CD4-positive, alpha-beta T cell treated with Interleukin-2 at 100 ng/mL for 4 hours (primary cell): ENCODE data around the gene NFATC2.

ENCODE experiments used
- DNase-seq: peaks from one replicate; pipeline ENCODE4 v3.0.0-alpha.2; 2020; ENCODE audit warnings: low spot score

The NFATC2 gene

DNA sequence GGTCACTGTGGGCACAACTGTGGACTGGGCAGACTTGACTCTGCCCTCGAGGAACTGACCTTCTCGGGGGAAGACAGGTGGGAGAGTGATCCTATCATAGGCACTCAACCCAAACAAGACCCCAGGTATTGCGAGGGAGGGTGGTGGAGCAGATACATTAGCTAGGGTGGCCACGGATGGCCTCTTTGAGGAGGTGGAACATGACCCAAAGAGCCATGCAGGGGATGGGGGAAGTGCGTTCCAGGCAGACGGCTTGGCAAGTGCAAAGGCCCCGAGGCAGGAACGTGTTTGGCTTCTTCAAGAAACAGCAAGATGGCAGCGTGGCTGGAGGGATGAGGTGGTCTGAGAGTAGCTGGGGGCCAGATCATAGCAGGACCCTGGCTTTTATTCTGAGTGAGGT lies 167.6 kb downstream of the NFATC2 start:
- no peak for DNase-seq

DNA sequence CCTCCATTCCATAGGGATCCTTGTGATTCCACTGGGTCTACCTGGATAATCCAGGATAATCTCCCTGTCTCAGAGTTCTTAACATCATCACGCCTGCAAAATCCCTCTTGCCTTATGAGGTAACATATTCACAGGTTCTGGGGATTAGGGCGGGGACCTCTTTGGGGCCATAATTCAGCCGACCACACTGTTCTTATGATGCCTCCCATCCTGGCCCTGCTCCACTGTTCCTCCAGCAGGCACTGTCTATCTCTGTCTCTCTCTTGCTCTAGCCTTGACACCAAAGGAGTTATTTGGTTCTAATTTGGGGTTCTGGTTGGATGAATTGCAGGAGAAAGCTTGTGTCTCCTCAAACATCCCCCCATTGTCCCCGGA lies 168.1 kb downstream of the NFATC2 start:
- DNase-seq = no peak

DNA sequence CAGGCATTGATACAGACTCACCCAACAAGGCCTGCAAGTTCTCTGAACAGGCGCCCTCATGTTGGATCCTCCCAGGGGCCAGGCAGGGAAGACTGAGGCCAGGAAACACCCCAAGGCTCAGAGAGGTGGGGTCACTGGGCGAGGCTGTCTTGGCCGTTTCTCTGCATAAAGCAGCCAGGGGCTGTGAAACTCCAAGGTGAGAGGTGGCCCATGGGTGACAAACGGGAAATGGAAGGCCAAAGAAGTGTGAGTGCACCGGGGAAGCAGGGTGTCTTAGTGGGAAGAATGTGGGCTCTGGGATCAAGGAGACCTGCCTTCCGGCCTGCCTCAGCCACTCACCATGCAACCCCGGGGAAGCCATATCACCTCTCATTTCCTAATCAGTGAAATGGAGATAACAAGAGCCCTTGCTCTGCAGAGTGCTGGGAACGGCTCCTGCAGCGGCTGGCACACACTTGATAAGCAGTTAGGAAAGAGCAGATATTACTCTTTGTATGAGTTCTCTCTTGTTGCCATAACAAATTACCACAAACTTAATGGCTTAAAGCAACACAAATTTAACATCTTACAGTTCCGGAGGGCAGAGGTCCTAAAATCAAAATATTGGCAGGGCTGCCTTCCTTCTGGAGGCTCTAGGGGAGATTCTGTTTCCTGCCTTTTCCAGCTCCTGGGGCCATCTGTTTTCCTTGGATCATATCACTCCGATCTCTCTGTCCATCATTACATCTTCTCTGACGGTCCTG lies 168.6 kb downstream of the NFATC2 start:
- DNase-seq = no peak

DNA sequence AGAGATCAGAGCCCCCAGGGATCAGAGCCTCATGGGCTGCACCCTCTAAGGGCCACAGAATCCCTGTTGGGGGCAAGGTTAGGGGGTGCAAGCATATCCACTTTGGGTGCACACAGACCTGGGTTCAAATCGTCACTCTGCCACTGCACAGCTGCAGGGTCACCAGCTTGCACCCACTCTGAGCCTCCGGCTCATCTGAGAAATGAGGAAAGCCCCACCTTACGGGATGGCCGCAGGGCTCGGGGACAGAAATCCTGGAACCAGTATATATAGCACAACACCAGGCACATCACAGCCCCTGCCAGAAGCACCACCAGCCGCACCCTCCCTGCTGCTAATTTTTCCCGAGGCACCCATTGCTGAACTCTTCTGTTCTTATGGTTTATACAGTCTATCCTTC lies 169.6 kb downstream of the NFATC2 start:
- DNase-seq = no peak

DNA sequence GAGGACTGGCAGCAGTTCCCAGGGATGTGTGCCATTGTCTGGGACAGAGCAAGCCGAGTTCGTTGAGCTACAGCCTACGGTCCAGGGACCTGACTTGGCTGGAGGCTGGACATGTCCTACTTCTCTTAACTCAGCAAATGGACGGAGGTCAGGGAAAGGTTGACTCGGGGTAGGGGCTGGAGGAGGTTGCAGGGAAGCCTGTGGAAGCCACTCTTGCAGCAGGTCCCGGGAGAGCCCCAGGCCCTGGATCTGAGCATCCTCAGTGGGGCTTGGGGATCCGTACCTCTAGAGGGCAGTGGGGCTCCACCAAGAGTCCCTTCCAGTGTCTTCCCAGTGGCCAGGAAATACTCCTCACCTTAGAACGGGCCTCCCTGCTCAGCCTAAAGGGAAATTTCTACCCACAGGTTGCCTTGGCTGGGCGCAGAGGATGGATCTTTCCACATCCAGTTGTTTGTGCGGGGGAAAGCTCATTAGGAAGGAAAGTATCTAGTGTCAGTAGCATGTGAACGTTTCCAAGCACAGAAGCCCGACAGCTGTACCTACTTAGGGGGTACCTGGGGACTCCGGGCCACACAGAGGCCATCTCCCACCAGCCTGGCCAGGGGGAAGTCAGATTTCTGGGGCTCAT lies 170.2 kb downstream of the NFATC2 start:
- DNase-seq = peak; percentile 62

DNA sequence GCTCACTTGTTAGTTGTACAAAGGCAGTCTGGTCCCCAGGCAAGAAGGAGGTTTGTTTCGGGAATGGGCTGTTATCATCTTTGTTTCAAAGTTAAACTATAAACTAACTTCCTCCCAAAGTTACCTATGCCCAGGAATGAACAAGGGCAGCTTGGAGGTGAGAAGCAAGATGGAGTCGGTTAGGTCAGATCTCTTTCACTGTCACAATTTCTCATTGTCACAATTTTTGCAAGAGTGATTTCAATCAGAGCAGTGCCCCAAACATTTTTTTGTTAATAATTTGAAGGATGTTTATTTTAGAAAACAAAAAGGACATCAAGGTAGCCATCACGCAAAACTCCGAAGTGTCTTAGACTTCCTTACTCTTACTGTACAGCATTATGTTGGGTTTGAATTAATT lies 170.8 kb downstream of the NFATC2 start:
- DNase-seq = no peak

DNA sequence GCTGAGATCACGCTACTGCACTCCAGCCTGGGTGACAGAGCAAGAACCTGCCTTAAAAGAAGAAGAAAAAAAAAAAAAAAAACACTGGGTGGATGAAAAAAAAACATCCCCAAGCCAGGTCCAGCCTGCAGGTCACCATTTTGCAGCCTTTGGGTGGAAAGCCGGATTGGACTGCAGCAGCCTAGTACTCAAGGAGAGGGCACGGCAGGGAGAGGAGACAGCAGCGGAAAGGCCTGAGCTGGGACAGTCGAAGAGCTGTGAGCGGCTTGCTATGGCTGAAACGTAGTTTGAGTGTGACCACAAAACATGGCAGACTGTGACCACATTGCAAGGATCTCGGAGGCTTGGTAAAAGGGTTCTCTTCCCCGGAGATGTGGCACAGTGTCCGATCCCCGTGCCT lies 173.0 kb downstream of the NFATC2 start:
- no peak for DNase-seq

DNA sequence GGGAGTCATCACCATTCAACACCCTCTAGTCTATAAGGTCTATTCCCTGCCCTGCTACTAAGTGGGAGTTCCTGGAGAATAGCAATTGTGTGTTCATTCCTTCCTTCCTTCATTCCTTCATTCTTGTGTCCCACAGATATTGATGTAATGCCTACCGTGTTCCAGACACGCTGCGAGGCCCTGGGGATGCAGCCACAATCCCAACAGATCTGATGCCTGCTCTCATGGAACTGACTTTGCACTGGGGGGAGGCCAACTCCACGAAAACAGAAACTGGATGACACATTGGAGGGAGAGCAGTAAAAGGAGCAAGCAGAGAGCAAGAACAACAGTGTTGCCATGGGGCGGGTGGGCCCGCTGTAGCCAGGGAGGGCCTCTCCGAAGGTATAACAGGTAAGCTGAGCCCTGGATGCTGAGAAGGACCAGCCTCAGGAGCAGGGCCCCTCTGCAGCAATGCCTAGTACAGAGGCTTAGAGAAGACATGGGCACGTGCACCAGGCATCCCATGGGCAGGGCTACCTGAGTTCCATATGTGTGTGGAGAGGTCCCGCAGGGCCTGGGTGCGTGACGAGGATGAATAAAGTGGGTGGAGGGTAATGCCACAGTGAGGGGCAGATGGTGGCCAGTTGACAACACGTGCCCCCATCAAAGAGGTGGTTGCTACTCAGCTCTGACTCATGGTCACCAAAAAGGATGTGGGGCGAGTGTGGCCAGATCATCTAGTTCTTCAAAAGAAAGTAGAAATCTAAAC lies 173.9 kb downstream of the NFATC2 start:
- no peak for DNase-seq

DNA sequence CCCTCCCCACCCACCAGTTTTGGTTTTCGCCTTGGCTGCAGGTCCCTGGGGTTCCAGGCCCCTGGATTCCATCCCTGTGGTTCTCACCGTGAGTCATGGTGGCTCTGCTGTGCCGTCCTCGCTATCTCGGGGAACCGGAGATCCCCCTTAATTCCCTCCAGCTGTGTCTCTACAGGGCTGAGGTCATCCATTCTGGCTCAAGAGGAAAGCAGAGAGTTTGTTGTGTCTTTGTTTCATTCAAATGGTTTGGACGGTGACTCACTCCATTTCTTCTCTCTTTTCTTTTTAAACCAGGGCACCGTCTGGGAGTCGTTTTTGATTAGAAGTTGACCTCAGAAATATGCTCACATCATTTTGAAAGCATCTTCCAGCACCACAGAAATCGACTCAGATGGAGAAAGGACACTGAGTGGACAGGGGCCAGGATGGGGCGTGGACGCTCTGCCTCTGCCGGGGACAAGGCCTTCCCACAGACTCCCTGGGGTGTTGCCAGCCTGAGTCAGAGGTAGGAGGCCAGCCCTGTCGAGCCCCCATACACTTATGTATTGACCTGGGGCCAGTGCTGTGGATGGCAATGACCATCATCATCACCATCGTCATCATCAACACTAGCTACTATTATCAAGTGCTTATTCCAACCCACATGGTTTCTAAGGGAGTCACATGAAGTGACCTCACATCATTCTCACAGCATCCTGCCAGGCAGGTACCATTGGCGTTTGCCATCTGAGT lies 176.2 kb downstream of the NFATC2 start:
- DNase-seq = no peak

DNA sequence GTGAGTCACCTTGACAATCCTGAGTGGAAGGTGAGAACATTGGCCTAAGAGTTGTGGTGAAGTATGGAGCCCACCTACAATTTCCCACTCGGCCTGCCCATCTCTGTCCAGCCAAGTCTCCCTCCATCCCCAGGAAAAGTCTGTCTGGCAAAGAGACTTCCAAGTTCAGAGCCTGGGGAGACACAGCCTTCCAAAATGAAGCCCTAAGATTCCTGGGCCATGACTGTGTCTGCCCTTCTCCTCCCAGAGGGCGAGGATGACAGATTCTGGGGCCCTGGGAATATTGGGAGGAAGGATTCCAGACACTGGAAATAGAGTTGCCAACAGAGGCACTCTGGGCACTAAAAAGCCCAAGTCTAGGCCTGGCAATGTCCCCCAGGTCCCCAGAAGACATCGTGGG lies 176.8 kb downstream of the NFATC2 start:
- no peak for DNase-seq

DNA sequence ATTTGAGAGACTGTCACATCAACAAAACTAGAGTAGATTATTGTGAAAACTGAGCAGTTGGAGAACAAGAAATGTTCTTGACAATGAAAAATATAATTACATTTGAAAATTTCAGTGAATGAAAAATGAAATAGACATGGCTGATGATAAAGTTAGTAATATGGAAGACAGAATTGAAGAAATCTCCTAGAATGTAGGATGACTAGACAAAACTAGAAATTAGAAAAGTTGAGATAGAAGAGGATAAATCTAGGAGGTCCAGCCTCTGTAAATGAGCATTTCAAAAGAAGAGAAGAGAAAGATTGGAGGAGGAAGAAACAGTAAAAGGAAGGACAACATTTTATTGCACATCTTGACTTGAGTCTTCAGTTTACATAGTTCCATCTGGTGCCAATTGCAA lies 178.7 kb downstream of the NFATC2 start:
- no peak for DNase-seq

DNA sequence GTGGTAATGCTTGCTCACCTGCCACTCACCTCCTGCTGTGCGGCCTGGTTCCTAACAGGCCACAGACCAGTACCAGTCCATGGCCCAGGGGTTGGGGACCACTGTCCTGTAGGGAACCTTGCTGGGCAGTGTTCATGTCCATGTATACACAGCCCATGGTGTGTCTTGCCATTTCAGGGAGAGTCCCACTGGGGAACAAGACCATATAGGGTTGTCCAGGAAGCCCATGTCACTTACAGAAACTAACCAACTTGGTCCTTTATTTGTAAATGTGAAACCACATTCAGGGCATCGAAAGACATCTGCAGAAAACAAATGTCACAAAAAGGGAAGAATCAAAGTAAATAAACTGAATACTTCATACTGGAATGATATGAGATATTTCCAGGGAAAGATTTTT lies 179.1 kb downstream of the NFATC2 start:
- DNase-seq = no peak

DNA sequence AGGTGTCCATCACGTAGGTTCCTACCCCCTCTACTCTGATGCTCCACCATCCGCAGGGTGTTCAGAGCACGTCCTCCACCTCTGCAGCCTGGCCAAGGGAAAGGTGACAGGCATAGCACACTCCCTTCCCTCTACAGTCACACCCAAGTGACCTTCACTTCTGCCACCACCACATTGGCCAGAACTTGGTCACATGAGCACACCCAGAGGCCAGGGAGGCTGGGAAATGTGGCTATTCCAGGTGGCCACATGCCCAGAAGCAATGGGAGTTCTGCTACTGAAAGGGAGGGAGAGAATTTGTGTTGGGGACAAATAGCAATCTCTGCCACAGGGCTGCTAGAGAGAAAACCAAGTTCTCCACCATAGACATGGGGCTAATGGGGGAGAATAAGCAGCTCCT lies 180.3 kb downstream of the NFATC2 start:
- no peak for DNase-seq

DNA sequence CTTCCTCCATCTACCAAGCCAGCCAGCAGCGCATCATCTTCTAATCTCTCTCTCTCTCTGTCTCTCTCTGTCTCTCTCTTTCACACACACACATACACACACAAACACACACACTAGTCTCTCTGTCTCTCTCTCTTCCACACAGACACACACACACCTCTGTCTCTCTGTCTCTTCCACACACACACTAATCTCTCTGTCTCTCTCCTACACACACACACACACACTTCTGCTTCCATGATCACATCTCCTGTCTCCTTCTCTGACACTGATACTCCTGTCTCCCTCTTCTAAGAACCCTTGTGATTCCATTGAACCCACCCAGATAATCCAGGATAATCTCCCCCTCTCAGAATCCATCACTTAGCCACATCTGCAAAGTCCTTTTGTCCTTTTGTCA lies 181.3 kb downstream of the NFATC2 start:
- no peak for DNase-seq

DNA sequence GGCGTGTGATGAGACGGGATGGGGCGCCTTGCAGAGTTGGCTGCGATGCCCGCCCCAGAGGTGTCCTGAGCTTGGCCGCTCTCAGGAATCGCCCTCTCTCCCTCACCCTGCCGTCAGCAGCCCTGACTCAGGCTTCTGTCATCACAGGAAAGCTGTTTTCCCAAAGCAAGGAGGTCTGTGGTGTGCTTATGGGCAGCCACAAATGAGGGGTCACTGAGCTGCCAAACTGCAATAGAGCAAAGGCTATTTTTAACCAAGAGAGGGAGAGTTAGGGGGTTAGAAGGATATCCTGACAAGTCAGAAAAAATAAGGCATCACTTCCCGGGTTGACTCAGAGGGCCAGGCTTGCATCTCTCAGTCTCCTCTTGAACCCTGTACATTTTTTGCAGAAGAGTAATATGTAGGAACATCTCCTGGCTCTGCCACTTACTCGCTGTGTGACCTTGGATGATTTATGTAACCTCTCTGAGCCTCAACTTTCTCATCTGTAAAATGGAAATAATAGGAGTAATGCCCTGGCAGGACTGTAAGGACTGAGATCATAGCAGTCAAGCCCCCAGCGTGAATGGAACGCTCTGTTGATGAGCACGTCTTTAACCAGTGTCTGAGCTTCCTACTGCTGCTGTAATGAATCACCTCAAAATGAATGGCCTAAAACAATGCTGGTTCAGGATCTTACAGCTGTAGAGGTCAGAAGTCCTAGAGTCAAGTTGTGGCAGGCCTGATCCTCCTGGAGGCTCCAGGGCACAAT lies 181.9 kb downstream of the NFATC2 start:
- no peak for DNase-seq

DNA sequence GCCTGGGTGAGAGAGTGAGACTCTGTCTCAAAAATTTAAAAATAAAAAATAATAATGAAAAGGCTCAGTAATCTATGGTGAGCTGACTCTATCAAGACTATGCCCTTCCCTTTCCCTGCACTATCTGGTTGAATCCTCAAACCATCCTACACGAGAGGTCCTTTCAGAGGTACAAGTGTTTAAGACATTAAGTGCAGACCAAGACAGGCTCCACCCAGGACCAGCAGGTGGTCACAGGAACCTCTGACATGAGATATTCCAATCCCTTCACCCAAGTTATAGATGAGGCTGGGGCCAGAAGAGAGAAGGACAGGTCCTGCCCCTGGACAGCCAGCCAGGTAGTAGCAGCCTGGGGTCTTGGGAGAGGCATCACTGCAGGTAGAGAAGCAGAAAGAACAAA lies 182.6 kb downstream of the NFATC2 start:
- no peak for DNase-seq

DNA sequence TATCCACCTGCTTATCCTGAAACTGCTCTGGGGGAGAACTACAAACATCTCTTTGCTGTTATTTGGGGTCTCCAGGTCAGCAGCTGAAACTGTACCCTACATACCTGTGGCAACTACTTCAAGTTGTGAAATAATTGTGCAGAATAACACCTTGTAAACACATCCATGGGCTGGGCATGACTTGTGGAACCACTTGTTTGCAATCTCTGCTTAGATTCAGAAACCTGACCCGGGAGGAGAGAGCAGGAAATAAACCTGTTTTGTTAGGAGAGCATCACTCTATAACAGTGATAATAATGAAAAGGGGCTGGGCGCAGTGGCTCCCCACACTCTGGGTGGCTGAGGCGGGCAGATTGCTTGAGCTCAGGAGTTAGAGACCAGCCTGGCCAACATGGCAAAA lies 183.1 kb downstream of the NFATC2 start:
- no peak for DNase-seq

DNA sequence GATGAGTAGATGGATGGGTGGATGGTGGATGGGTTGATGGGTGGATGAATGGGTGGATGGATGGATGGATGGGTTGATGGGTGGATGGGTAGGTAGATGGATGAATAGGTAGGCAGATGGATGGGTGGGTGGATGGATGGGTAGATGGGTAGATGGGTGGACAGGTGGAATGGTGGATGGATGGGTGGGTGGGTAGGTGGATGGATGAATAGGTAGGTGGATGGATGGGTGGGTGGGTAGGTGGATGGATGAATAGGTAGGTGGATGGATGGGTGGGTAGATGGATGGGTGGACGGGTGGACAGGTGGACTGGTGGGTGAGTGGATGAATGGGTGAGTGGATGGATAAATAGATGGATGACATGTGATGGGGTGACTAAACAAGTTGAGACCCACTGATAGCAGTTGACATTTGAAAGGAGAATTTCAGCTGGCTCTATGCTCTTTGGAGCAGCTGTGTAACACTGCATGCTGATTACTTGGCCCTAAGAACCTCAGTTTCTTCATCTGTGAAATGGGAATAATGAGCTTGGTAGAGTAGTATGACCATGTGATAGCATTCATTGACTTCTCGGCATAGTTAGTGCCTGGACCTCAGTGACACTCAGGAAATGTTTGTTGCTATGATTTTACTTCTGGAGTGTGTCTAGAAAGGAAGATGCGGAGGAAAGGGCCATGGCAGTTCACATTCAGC lies 184.3 kb downstream of the NFATC2 start:
- no peak for DNase-seq

DNA sequence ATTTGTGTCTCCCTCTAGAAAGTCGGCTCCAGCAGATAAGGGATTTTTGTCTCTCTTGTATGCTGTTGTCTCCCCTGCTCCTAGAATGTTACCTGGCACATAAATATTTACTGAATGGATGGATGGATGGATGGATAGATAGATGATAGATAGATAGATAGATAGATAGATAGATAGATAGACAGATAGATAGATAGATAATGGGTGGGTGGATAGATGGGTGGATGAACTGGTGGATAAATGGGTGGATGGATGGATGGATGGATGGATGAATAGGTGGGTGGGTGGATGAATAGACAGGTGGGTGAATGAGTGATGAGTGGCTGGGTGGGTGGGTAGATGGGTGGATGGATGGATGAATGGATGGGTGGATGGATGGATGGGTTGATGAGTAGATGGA lies 185.0 kb downstream of the NFATC2 start:
- no peak for DNase-seq

DNA sequence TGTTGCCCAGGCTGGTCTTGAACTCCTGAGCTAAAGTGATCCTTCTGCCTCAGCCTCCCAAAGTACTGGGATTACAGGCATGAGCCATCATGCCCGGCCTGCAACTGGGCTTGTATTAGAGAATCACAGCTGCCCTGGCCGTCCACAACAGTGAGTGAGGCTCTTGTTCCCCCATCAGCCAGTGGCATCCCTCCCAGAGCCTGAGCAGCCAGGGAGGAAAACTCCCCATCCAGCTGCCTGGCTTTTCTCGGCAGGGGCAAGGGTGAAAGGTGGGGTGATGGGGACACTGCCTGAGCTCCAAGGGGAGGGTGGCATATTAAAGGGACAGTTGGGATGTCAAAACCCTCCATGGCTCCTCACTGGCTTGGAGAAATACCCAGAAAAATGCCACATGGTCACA lies 185.6 kb downstream of the NFATC2 start:
- no peak for DNase-seq

DNA sequence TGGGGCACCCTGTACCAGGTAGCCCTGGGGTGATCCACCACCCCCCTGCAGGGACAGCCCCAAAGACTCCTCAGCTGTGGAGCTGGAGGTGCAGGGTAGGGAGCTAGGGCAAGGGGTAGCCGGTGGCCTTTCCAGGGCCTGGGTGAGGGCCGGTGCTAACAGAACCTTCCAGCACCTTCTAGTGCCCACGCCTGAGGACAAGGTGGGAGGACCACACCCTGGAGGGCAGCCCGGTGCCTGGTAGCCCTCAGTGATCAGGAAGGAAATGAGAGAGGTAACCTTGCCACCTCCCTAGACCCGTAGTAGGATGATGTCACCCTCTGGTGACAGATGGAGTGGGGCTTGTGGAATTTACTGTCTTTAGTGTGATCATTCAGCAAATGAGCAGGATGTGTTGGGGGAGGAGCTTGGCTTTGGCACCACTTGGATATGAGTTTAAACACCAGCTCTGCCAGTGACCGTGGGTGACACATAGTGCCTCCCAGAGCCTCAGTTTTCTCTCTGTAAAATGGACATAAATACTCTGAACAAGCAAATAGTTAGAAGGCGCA lies 187.7 kb downstream of the NFATC2 start:
- DNase-seq = no peak
